Endothelial cell of umbilical vein (primary cell): ENCODE results near the gene SUFU. TPM values are rescaled to one million over a fixed set of nuclear protein-coding genes. Genes with fewer than 3 reads are reported as not detected.

Experiments
- BruUV-seq: library from RNA; stranded (reverse); fragments of 400-500 nt; replicated peaks from 2 replicates; lab custom pipeline; 2021; lab: Mats Ljungman, UMichigan
- CTCF ChIA-PET: fragments of 300-600, 350-600 bp; sonication (Branson Sonifier 250); formaldehyde crosslinking; loops from one replicate; lab custom pipeline; 2021; ENCODE audit warnings: antibody characterized with exemption, inconsistent platforms; lab: Charles Lee
- POLR2A ChIA-PET: fragments of 300-600, 350-600 bp; sonication (Branson Sonifier 250); formaldehyde crosslinking; loops from one replicate; lab custom pipeline; 2021; ENCODE audit warnings: antibody characterized with exemption, inconsistent platforms; lab: Charles Lee
- DNase-seq: peaks from one replicate; pipeline ENCODE4 v3.0.0-alpha.2; 2011; ENCODE audit warnings: low read depth, low spot score
- FAIRE-seq: peaks from 2 replicates; lab custom pipeline; 2011; peaks lifted over from hg19 to GRCh38; lab: Jason Lieb, UNC
- H2AFZ ChIP-seq: 2 replicates; pipeline ENCODE4 v1.6.0; 2012; ENCODE audit warnings: low read depth, low read length, control low read depth, inconsistent platforms
- H3K27ac ChIP-seq: 2 replicates; pipeline ENCODE4 v1.5.1; 2011; ENCODE audit warnings: low read depth, mild to moderate bottlenecking, control low read depth, low read length, moderate library complexity; ENCODE audit not compliant: insufficient read depth
- H3K27me3 ChIP-seq, 2 experiments: 2 replicates each; pipeline versions ENCODE4 v1.6.0 to v1.6.1; 2011; ENCODE audit warnings: low read length in 2 of 2, mixed read lengths in 1 of 2; ENCODE audit not compliant: control insufficient read depth in 2 of 2, insufficient read depth in 2 of 2
- H3K36me3 ChIP-seq, 2 experiments: 2 replicates in 1 of 2; 3 replicates in 1 of 2; pipeline ENCODE4 v1.5.1; 2011; ENCODE audit warnings: low read length in 2 of 2, mild to moderate bottlenecking in 1 of 2, moderate library complexity in 1 of 2; ENCODE audit not compliant: control insufficient read depth in 2 of 2, insufficient read depth in 2 of 2; ENCODE audit errors: extremely low read depth in 1 of 2
- H3K4me1 ChIP-seq: 3 replicates; pipeline ENCODE4 v1.5.1; 2011; ENCODE audit warnings: mild to moderate bottlenecking, low read length; ENCODE audit not compliant: control insufficient read depth, insufficient read depth; ENCODE audit errors: extremely low read depth
- H3K4me2 ChIP-seq: 2 replicates; pipeline ENCODE4 v1.6.1; 2011; ENCODE audit warnings: low read length, control low read depth, mixed read lengths; ENCODE audit not compliant: insufficient read depth
- H3K4me3 ChIP-seq, 3 experiments: fragments of 200-600 bp in 1 of 3; sonication (generic), shearing (Covaris generic) in 1 of 3; replicated peaks in 1 of 3; 2 replicates each; pipeline ENCODE4 v1.5.1; 2011 to 2016; ENCODE audit warnings: control low read depth in 3 of 3, low read length in 3 of 3, mild to moderate bottlenecking in 2 of 3, inconsistent platforms in 1 of 3, low read depth in 1 of 3, moderate library complexity in 1 of 3; ENCODE audit not compliant: insufficient read depth in 1 of 3
- H3K79me2 ChIP-seq: 2 replicates; pipeline ENCODE4 v1.6.0; 2012; ENCODE audit warnings: low read length, inconsistent platforms; ENCODE audit not compliant: control insufficient read depth, insufficient read depth
- H3K9ac ChIP-seq: replicated peaks from 2 replicates; pipeline ENCODE3; 2011; ENCODE audit warnings: low read length, control low read depth; ENCODE audit not compliant: insufficient read depth; ENCODE audit errors: extremely low read depth
- H3K9me1 ChIP-seq: replicated peaks from 3 replicates; pipeline ENCODE4 v1.6.0; 2011; ENCODE audit warnings: mild to moderate bottlenecking, low read length; ENCODE audit not compliant: control insufficient read depth, insufficient read depth; ENCODE audit errors: extremely low read depth
- H3K9me3 ChIP-seq: replicated peaks from 2 replicates; pipeline ENCODE4 v1.5.1; 2012; ENCODE audit warnings: low read length, inconsistent platforms; ENCODE audit not compliant: control insufficient read depth, insufficient read depth
- H4K20me1 ChIP-seq: replicated peaks from 2 replicates; pipeline ENCODE3; 2011; ENCODE audit warnings: mild to moderate bottlenecking, low read length; ENCODE audit not compliant: control insufficient read depth, insufficient read depth; ENCODE audit errors: extremely low read depth
- EZH2 ChIP-seq: IDR thresholded peaks from 2 replicates; pipeline ENCODE4 v1.6.1; 2012; ENCODE audit warnings: borderline replicate concordance, low read depth, mild to moderate bottlenecking, moderate library complexity, low read length, inconsistent platforms; ENCODE audit not compliant: severe bottlenecking
- FOS ChIP-seq: IDR thresholded peaks from 2 replicates; pipeline ENCODE4 v1.6.1; 2011; ENCODE audit warnings: mild to moderate bottlenecking, low read length, moderate library complexity, borderline replicate concordance; ENCODE audit not compliant: insufficient read depth
- GATA2 ChIP-seq: IDR thresholded peaks from 2 replicates; pipeline ENCODE4 v1.7.0; 2011; ENCODE audit warnings: low read depth, mild to moderate bottlenecking, moderate library complexity, mixed read lengths, low read length; ENCODE audit not compliant: insufficient read length, insufficient read depth
- JUN ChIP-seq: IDR thresholded peaks from 2 replicates; pipeline ENCODE4 v1.6.1; 2011; ENCODE audit warnings: borderline replicate concordance, low read depth; ENCODE audit not compliant: insufficient read length, insufficient read depth
- MYC ChIP-seq: IDR thresholded peaks from one replicate; pipeline ENCODE4 v1.6.1; 2011; ENCODE audit warnings: mild to moderate bottlenecking, low read depth, low read length
- POLR2A ChIP-seq: IDR thresholded peaks from 2 replicates; pipeline ENCODE4 v1.6.1; 2012; ENCODE audit warnings: low read depth, mild to moderate bottlenecking, control low read depth, low read length
- POLR2AphosphoS5 ChIP-seq: IDR thresholded peaks from 2 replicates; pipeline ENCODE4 v1.6.1; 2012; ENCODE audit warnings: low read depth, mild to moderate bottlenecking, control low read depth, low read length, moderate library complexity; ENCODE audit not compliant: insufficient read depth
- dilution Hi-C: fragments of 300-500 bp; cut with MboI; formaldehyde crosslinking; loops from one replicate; pipeline ENCODE4 v1.15.0; 2019; ENCODE audit warnings: low sequenced_read_pairs; ENCODE audit not compliant: extremely low pct_ligation_motif_present
- intact Hi-C: fragments of 100-400 bp; cut with micrococcal nuclease; formaldehyde crosslinking; loops from one replicate; pipeline ENCODE4 v1.10.0; 2022
- polyA plus RNA-seq, 4 experiments: library from polyadenylated mRNA; depleted of rRNA in 3 of 4; stranded (reverse) in 3 of 4; unstranded in 1 of 4; fragments of >200 nt; gene quantifications; 2 replicates each; pipeline versions ENCODE4 v1.2.1 to v1.2.3, GENCODE V29; 2011 to 2012; ENCODE audit warnings: missing spikeins in 1 of 4
- total RNA-seq: library from RNA; stranded (reverse); gene quantifications from 2 replicates; pipeline ENCODE4 v1.2.3, GENCODE V29; 2021
- TF ChIP-seq, protein P1 (sequence below): IDR thresholded peaks from 2 replicates; pipeline ENCODE4 v1.6.1; 2011; ENCODE audit not compliant: insufficient read depth, insufficient read length
- TF ChIP-seq, protein P2 (sequence below), 2 donors: IDR thresholded peaks; 1 replicate in 1 of 2; 2 replicates in 1 of 2; pipeline ENCODE4 v1.5.1; 2011; ENCODE audit warnings: low read length in 2 of 2, mild to moderate bottlenecking in 2 of 2, moderate library complexity in 2 of 2, control low read depth in 1 of 2, inconsistent platforms in 1 of 2, low read depth in 1 of 2; ENCODE audit not compliant: insufficient read depth in 1 of 2; ENCODE audit errors: extremely low read depth in 1 of 2

SUFU gene
- total and polyA plus RNA-seq, 2 donors (not counting 3 experiments of a cell fraction or from before 2014, with no cell fraction given): 10.1 to 16.3 TPM

DNA sequence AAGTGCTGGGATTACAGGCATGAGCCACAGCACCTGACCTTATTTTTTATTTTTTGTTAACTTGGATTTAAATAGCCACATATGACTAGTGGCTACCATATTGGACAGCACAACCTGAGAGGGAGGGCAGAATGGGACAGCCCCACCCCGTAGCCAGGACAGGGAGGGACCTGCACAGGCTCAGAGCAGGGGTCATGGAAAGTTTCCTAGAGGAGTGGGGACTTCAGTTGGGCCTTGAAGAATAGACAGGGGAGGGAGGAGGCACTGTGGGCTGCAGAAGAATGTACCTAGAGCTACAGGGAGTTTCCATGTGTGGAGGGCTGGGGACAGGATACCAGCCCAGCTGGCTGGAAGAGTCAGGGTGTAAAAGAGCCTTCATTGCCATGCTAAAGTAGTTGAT, 149.3 kb downstream of the SUFU start:
- Histone ChIP-seq H3K36me3 (peaks cover 11 to 44% of the 10 kb centered on the region in 2 experiments), H3K4me2 (no peak overlapping the region), H3K9me3 (no peaks in the 10 kb centered on the region), H3K9ac (no peak overlapping the region), H3K4me3 (no peak overlapping the region), H3K9me1 (no peaks in the 10 kb centered on the region), H2AFZ (no peak overlapping the region), H3K79me2 (peaks cover 74% of the 10 kb centered on the region), H3K4me1 (peaks cover 42% of the 10 kb centered on the region), H4K20me1 (no peaks in the 10 kb centered on the region), H3K27ac (no peak overlapping the region), H3K27me3 (no peaks in the 10 kb centered on the region)
- no peak for DNase-seq
- intact Hi-C loops (no loop called here), dilution Hi-C loops (no loop called here)
- ChIA-PET CTCF (interaction anchor here (1.0 to 2.0 kb wide), 2 partner anchors 17 to 57 kb away, joined by 3 to 6 read pairs; no protein-coding TSS in a partner anchor), POLR2A (interaction anchor here (0.7 kb wide), 1 partner anchor 53 kb away, joined by 5 read pairs; no protein-coding TSS in a partner anchor)
- no peak for TF ChIP-seq POLR2AphosphoS5
- TF ChIP-seq, protein P1, sequence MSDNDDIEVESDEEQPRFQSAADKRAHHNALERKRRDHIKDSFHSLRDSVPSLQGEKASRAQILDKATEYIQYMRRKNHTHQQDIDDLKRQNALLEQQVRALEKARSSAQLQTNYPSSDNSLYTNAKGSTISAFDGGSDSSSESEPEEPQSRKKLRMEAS: no peak
- TF ChIP-seq EZH2: no peak
- TF ChIP-seq POLR2A: no peak
- TF ChIP-seq, protein P2, sequence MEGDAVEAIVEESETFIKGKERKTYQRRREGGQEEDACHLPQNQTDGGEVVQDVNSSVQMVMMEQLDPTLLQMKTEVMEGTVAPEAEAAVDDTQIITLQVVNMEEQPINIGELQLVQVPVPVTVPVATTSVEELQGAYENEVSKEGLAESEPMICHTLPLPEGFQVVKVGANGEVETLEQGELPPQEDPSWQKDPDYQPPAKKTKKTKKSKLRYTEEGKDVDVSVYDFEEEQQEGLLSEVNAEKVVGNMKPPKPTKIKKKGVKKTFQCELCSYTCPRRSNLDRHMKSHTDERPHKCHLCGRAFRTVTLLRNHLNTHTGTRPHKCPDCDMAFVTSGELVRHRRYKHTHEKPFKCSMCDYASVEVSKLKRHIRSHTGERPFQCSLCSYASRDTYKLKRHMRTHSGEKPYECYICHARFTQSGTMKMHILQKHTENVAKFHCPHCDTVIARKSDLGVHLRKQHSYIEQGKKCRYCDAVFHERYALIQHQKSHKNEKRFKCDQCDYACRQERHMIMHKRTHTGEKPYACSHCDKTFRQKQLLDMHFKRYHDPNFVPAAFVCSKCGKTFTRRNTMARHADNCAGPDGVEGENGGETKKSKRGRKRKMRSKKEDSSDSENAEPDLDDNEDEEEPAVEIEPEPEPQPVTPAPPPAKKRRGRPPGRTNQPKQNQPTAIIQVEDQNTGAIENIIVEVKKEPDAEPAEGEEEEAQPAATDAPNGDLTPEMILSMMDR (IDR thresholded peaks at IDR 0.05; ENCODE audit: extremely low read depth in 1 of 2, insufficient read depth in 1 of 2, low read depth in 1 of 2, low read length in 2 of 2): no peak
- TF ChIP-seq FOS: no peak
- no peak for TF ChIP-seq MYC
- no peak for TF ChIP-seq GATA2
- TF ChIP-seq JUN: no peak
- BruUV-seq: no TSS peak
- FAIRE-seq: no peak
